Stomach smooth muscle (tissue), 2 donors: ENCODE data around the gene RAD9A.

Source experiments
- H3K27ac ChIP-seq: one replicate; pipeline ENCODE4 v1.7.0; 2013; ENCODE audit warnings: mild to moderate bottlenecking, low read length, inconsistent platforms
- H3K27me3 ChIP-seq, 2 donors: one replicate each; pipeline ENCODE4 v1.7.0; 2013; ENCODE audit warnings: low read length in 2 of 2; ENCODE audit not compliant: insufficient read depth in 2 of 2, control insufficient read depth in 1 of 2
- H3K36me3 ChIP-seq, 2 donors: one replicate each; pipeline ENCODE4 v1.7.0; 2013; ENCODE audit warnings: low read length in 2 of 2; ENCODE audit not compliant: control insufficient read depth in 2 of 2, insufficient read depth in 2 of 2
- H3K4me1 ChIP-seq: one replicate; pipeline ENCODE4 v1.7.0; 2013; ENCODE audit warnings: low read length; ENCODE audit not compliant: control insufficient read depth, insufficient read depth
- H3K4me3 ChIP-seq, 2 donors: one replicate each; pipeline ENCODE4 v1.7.0; 2013; ENCODE audit warnings: low read length in 2 of 2
- H3K9ac ChIP-seq, 2 donors: one replicate each; pipeline ENCODE4 v1.7.0; 2013; ENCODE audit warnings: low read length in 2 of 2, mild to moderate bottlenecking in 1 of 2
- H3K9me3 ChIP-seq, 2 donors: one replicate each; pipeline ENCODE4 v1.7.0; 2013; ENCODE audit warnings: low read length in 2 of 2; ENCODE audit not compliant: control insufficient read depth in 2 of 2
- donor health status: healthy.
- donor health status: Pancreatic carcinoma.

Gene RAD9A

GRCh38 chr11:67352546-67353316 is 39.1 kb upstream of the RAD9A start:
- Histone ChIP-seq H3K27me3 (no peaks in the 10 kb centered on the region), H3K36me3 (peaks cover 3 to 4% of the 10 kb centered on the region in 2 donors), H3K4me3 (peak overlapping the region; percentile 82 to 91), H3K4me1 (peaks cover 60% of the 10 kb centered on the region), H3K27ac (peak overlapping the region; percentile 99), H3K9me3 (no peaks in the 10 kb centered on the region), H3K9ac (peak overlapping the region; percentile 92 to 97)

DNA sequence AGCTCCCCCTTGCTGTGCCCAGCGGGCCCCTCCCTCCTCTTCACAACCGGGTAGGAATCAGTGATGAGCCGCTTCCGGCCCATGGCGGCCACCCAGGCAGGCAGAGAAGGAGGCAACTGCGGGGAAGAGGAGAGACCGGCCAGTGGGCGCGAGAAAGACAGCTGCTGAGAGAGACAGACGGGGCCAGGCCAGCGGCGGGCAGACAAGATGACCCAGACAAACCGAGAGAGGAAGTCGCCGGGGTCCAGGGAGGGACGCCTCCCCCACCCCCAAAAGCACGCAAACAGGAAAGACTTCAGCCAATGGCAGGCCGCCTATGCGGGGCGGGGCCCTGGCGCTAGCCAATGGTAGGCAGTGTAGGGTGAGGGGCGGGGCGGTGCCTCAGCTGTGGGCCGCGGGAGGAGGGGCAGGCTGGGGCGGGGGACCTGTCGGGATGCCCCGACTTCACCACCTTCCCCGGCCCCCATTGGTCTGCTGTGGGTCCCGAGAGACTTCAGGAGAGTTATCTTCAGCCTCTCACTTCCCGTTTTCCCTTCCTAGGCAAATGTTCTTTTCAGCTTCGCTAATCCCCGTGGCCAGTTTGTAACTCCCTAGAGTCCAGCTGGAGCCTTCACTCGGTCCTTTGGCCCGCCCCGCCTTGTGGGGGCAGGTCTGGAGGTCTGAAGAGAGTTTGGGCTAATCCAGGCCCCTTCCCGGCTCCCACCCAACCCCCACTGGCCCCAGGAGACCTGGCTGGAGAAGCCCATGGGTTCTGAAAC is 38.3 kb upstream of the RAD9A start, which contains the start of gene POLD4:
Gene POLD4 (minus strand): TSS at position 230 of the 758 bp plus-strand sequence. CDS start 147 bp downstream, at position 83.
- peaks cover 0 to 2% of the 10 kb centered on the region in 2 donors for H3K36me3 ChIP-seq
- H3K27ac ChIP-seq: peak within 1 kb of the TSS; percentile 99
- H3K4me3 ChIP-seq: peak within 1 kb of the TSS; percentile 82 to 91
- no peaks in the 10 kb centered on the region for H3K9me3 ChIP-seq
- no peaks in the 10 kb centered on the region for H3K27me3 ChIP-seq
- H3K4me1 ChIP-seq: peaks cover 67% of the 10 kb centered on the region
- peak within 1 kb of the TSS; percentile 92 to 97 for H3K9ac ChIP-seq

DNA sequence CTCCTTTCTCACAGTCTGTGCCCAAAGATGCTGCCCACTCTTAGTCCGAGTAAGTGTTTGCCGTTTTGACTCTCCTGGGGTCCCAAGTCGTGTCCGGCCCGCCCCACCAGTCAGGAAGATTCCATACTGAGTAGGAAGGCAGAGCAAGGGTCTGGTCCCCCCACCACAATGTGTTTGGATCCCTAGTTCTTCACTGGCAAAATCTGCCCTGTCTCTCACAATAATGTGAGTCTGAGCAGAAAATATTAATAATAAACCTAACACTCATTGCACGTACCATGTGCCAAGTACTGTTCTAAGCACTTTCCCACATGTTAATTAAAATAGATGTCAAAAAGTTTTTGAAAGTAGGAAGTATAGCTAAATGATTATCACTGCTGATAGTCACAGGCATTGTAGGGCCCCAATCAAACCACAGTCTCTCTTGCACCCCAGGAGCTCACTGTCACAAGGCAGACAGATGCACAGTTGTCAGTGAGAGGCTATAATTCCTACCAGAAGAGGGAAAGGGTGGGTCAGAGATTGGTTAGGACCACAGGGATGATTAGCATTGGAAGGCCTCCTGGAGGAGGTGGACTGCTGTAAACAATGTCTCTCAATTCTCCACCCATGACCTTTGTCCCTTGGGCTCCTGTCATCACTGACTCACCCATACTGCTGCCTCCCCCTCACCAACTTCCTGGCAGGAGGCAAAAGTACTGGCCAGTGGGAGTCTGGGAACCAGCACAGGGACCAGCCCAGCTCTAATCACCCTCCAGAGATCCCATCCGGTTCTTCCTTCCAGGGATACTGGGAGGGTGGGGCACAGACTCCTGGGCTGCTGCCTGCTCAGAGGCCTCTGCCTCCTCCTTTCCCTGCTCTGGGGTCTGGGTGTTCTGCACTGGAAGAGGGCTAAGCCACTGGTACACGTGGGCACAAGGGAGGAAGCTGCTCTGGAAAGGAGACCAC is 37.4 kb upstream of the RAD9A start:
- Histone ChIP-seq H3K4me1 (peaks cover 68% of the 10 kb centered on the region), H3K36me3 (peaks cover 0 to 2% of the 10 kb centered on the region in 2 donors)

DNA sequence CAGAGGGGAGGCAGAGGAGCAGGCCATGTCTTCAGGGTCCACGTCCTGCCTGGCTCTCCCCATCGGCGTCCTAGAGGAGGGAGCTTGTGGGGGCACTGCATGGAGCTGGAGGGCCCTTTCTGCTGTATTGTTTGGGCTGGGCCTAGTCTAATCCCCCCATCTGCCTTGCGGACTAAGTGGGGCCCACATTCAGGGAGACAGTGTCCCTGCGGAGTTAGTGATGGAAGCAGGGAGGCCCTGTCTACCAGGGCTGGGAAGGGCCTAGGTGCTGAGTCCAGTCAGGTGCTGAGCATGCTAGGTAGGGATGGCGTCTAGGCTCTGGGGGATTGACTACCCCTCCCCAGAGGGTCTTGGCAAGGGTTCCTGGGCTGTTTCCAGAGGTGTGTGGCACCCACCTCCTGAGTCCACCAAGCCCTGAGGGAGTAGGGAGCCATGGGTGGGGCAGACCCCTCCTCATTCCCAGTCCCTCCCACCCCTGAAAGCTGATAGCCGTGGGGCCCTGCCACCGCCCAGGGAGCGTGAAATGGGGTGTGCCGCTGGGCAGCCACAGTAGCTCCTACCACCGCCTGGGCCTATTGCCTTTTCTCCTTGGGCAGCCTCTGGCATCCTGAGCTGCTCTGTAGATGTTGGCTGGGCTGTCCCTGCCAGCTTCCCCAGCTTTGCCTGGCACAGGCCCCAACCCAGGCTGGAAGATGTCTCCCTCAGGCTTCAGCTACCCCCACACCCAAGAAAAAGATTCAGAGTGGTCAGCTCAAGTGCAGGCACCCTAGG is 36.6 kb upstream of the RAD9A start:
- Histone ChIP-seq H3K9me3 (no peaks in the 10 kb centered on the region), H3K4me1 (peaks cover 68% of the 10 kb centered on the region), H3K9ac (peak overlapping the region; percentile 51 to 92)

More for the DNA sequence above, 37.4 kb upstream of the RAD9A start:
- Histone ChIP-seq H3K9me3 (no peaks in the 10 kb centered on the region), H3K27me3 (no peaks in the 10 kb centered on the region), H3K27ac (peak overlapping the region; percentile 99), H3K4me3 (peak overlapping the region; percentile 82 to 91), H3K9ac (peak overlapping the region; percentile 82 to 92)

GRCh38 chr11:67355794-67356386 is 35.9 kb upstream of the RAD9A start:
- no peaks in the 10 kb centered on the region for H3K9me3 ChIP-seq
- no peak overlapping the region for H3K4me3 ChIP-seq
- peak overlapping the region; percentile 99 for H3K27ac ChIP-seq
- H3K27me3 ChIP-seq: no peaks in the 10 kb centered on the region
- peak overlapping the region; percentile 51 to 92 for H3K9ac ChIP-seq
- H3K4me1 ChIP-seq: peaks cover 67% of the 10 kb centered on the region
- H3K36me3 ChIP-seq: peaks cover 0 to 2% of the 10 kb centered on the region in 2 donors

More for the DNA sequence above, 36.6 kb upstream of the RAD9A start:
- Histone ChIP-seq H3K27me3 (no peaks in the 10 kb centered on the region), H3K27ac (peak overlapping the region; percentile 99), H3K4me3 (peak overlapping the region in 1 of 2 donors; percentile 22), H3K36me3 (peaks cover 0 to 2% of the 10 kb centered on the region in 2 donors)

DNA sequence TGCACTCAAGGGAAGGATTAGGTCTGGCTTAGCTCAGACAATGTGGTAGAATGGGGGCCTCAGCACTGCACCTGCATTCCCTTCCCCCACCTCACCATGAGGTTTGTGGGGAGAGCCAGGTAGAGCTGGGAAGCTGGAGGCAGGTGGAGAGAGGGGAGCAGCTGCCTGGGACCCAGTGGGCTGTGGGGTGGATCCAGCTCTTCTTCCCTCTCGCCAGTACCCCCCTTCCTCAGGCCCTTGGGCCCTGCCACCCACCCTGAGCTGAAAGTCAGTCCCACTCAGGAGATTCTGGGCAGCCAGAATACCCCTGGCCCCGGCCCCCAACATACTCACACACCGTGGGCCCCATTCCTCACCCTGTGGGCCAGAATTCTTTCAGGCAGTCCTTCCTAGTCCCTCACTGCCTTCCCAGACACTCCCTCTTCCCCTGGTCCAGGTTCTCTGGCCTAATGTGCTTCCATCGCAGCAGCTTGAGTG is 35.4 kb upstream of the RAD9A start:
- peak overlapping the region; percentile 99 for H3K27ac ChIP-seq
- H3K4me3 ChIP-seq: no peak overlapping the region
- H3K36me3 ChIP-seq: peaks cover 0 to 1% of the 10 kb centered on the region in 2 donors
- H3K27me3 ChIP-seq: no peaks in the 10 kb centered on the region
- peak overlapping the region; percentile 42 to 92 for H3K9ac ChIP-seq
- no peaks in the 10 kb centered on the region for H3K9me3 ChIP-seq
- peaks cover 63% of the 10 kb centered on the region for H3K4me1 ChIP-seq

- H3K4me1 ChIP-seq: peaks cover 57% of the 10 kb centered on the region
- H3K27ac ChIP-seq: peak overlapping the region; percentile 99
- H3K9me3 ChIP-seq: no peaks in the 10 kb centered on the region
- no peaks in the 10 kb centered on the region for H3K36me3 ChIP-seq
- H3K9ac ChIP-seq: peak overlapping the region; percentile 42 to 92
- no peak overlapping the region for H3K4me3 ChIP-seq
- H3K27me3 ChIP-seq: no peaks in the 10 kb centered on the region
These were observed 34.8 kb upstream of the RAD9A start for GRCh38 chr11:67356864-67357561.

- Histone ChIP-seq H3K27me3 (no peaks in the 10 kb centered on the region), H3K4me3 (no peak overlapping the region), H3K9ac (peak overlapping the region in 1 of 2 donors; percentile 47), H3K27ac (peak overlapping the region; percentile 99), H3K4me1 (peaks cover 49% of the 10 kb centered on the region), H3K36me3 (no peaks in the 10 kb centered on the region), H3K9me3 (no peaks in the 10 kb centered on the region)
These were observed 33.7 kb upstream of the RAD9A start for GRCh38 chr11:67357831-67358670.
